GM18868 (cell line): ENCODE data around the gene APLP1.
"Not testable (repeated sequence)": the region's sequence is repeated elsewhere in the genome, so short reads cannot be mapped to it uniquely, and the experiment has no call there.

Experiments
- ATAC-seq: cut with Tn5 transposase; IDR thresholded peaks from one replicate; pipeline ENCODE4 v1.9.1; 2021; ENCODE audit warnings: mild to moderate bottlenecking, moderate library complexity; ENCODE audit not compliant: unreplicated experiment

Gene APLP1

GRCh38 chr19:35852029-35852780 is 16.2 kb upstream of the APLP1 start, which contains the start of gene NPHS1:
Gene NPHS1 (minus strand): TSS chr19:35852504. CDS start chr19:35851837, 667 bp downstream.
- ATAC-seq: no peak

GRCh38 chr19:35853038-35853756 is 15.2 kb upstream of the APLP1 start:
- ATAC-seq: no peak

- ATAC-seq: no peak
Measured at GRCh38 chr19:35856546-35857149, 11.7 kb upstream of the APLP1 start, which contains the start of gene KIRREL2. Gene KIRREL2 (plus strand): TSS chr19:35856911. CDS start chr19:35857120, 209 bp downstream.

GRCh38 chr19:35858311-35858710 is 10.1 kb upstream of the APLP1 start:
- no peak for ATAC-seq

- ATAC-seq: no peak
Measured at GRCh38 chr19:35859414-35859813, 9.0 kb upstream of the APLP1 start.

- ATAC-seq: no peak
Measured at GRCh38 chr19:35860436-35860817, 7.9 kb upstream of the APLP1 start.

GRCh38 chr19:35860818-35861639 is 7.3 kb upstream of the APLP1 start:
- no peak for ATAC-seq

- ATAC-seq: no peak
Measured at GRCh38 chr19:35861640-35862160, 6.7 kb upstream of the APLP1 start.

- ATAC-seq: no peak
Measured at GRCh38 chr19:35862528-35862927, 5.8 kb upstream of the APLP1 start.

- ATAC-seq: no peak
Measured at GRCh38 chr19:35863018-35863417, 5.4 kb upstream of the APLP1 start.

- no peak for ATAC-seq
Measured at GRCh38 chr19:35868823-35869326, 501 bp downstream of the APLP1 start.

GRCh38 chr19:35869327-35870123 is 1.2 kb downstream of the APLP1 start:
- no peak for ATAC-seq

GRCh38 chr19:35870124-35870736 is 1.9 kb downstream of the APLP1 start:
- ATAC-seq: not testable (repeated sequence)

GRCh38 chr19:35870798-35871197 is 2.4 kb downstream of the APLP1 start:
- no peak for ATAC-seq

GRCh38 chr19:35871611-35872010 is 3.2 kb downstream of the APLP1 start:
- no peak for ATAC-seq

GRCh38 chr19:35872180-35872579 is 3.8 kb downstream of the APLP1 start:
- no peak for ATAC-seq

- ATAC-seq: no peak
Measured at GRCh38 chr19:35874392-35874930, 6.1 kb downstream of the APLP1 start.

- ATAC-seq: no peak
Measured at GRCh38 chr19:35879068-35879467, 10.7 kb downstream of the APLP1 start.

- ATAC-seq: no peak
Measured at GRCh38 chr19:35879770-35880317, 11.5 kb downstream of the APLP1 start.
